ENCODE measurements around the gene TELO2.

Gene TELO2

DNA sequence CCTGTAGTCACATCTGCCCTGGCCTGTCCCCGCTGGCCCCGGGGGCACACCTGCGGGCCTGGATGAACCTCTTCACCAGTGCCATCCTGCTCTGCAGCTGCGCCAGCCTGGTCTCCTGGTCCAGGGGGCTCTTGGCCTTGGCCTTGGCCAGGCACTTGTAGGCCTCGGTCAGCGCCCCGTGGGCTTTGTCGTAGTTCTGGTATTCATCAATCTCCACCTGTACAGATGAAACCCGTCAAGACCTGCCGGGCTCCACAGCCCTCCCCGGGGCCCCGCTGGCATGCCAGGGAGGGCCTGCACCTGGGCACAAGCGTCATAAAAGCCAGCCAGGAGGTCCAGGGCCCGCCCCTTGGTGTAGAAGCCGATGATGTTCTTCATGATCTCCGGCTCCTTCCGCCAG lies 26.7 kb downstream of the TELO2 start:
- no peak for DNase-seq (ENCODE audit: low spot score)

GRCh38 chr16:1520461-1520860 lies 27.3 kb downstream of the TELO2 start:
- no peak for DNase-seq (ENCODE audit: low spot score)

GRCh38 chr16:1523581-1524245 lies 30.6 kb downstream of the TELO2 start:
- DNase-seq (ENCODE audit: low spot score), result no peak

DNA sequence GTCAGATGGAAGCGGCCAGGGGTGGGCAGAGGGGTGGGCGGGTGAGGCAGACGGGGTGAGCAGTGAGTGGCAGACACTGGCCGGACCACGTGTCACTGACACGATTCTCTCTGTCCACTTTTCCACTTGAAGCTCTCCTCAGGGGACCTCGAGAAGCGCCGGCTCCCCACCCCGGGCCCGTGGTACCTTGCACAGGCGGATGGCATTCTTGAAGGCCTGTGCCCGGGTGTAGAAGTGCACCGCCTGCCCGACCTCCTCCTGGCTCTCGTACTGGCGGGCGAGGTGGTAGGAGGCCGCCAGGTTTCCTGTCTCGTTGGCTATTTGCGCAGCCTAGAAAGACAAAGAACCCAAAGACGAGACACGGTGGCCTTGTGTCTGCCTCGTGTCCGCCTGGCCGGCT lies 31.2 kb downstream of the TELO2 start:
- DNase-seq (ENCODE audit: low spot score), result no peak

DNA sequence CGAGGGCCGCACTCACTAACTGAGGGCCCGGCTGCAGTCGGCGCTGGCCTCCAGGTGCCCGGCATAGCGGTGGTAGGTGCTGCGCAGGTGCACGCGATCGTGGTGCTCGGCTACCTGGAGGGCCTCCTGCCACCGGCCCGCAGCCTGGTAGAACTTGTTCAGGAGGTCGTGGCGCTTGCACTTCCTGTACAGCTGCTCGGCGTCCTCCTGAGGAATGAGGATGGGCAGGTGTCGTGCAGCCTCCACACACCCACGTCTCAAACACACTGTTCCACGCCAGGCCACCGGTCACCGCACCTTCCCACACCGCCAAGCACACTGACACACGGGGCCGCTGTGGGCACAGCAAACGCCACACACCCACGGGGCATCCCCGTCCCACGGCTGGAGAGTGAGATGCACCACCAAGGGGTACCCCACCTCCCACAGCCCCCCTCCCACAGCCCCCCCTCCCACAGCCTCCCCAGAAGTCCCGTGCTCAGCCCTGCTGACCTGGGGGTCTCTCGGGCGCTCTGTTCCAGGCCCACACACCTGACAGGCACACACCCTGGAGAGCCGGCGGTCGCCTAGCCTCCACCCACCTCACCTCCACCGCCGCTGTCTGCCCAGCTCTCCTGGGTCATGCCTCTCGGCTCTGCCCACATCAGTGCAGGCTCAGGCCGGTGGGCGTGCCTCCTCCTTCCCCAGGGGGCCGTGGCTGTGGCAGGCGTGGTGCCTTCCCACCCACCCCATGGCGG lies 32.9 kb downstream of the TELO2 start:
- DNase-seq (ENCODE audit: low spot score), result no peak

GRCh38 chr16:1526608-1527555 lies 33.7 kb downstream of the TELO2 start:
- DNase-seq (ENCODE audit: low spot score), result no peak

- DNase-seq (ENCODE audit: low spot score), result no peak
Observed at GRCh38 chr16:1527836-1528811, 35.0 kb downstream of the TELO2 start.

- DNase-seq (ENCODE audit: low spot score), result no peak
Observed at GRCh38 chr16:1528921-1529537, 35.9 kb downstream of the TELO2 start.

GRCh38 chr16:1530349-1530882 lies 37.3 kb downstream of the TELO2 start:
- DNase-seq (ENCODE audit: low spot score), result no peak

GRCh38 chr16:1530883-1531637 lies 37.9 kb downstream of the TELO2 start:
- DNase-seq (ENCODE audit: low spot score), result no peak

DNA sequence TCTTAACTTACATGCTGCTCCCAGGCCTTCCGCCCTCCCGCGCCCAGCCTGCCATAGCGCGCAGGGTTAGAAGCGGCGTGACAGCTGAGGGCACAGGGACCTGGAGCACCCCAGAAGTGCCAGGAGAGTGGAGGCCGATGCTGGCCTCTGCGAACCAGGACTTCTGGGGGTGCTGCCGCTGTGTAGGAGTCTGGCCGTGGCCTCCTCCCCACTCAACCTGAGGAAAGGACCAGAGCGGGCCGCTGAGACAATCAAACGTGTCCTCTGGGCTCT lies 38.4 kb downstream of the TELO2 start:
- DNase-seq (ENCODE audit: low spot score), result no peak

GRCh38 chr16:1532081-1532760 lies 39.1 kb downstream of the TELO2 start:
- DNase-seq (ENCODE audit: low spot score), result no peak

DNA sequence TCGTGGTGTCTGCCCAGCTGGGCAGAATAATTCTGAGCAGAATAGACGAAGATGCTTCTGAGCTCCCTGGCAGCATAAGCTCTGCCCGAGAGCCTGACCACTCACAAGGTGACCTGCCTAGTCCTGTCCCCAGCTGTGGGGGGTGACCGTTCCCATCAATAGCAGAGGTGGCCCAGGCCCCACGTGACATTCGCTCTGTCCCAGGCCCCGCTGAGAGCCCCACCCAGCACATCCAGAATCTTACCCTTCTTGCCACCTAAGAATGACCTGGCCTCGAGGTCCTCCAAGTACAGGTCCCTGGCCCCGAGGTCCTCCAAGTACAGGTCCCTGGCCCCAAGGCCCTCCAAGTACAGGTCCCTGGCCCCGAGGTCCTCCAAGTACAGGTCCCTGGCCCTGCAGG lies 39.6 kb downstream of the TELO2 start:
- no peak for DNase-seq (ENCODE audit: low spot score)

DNA sequence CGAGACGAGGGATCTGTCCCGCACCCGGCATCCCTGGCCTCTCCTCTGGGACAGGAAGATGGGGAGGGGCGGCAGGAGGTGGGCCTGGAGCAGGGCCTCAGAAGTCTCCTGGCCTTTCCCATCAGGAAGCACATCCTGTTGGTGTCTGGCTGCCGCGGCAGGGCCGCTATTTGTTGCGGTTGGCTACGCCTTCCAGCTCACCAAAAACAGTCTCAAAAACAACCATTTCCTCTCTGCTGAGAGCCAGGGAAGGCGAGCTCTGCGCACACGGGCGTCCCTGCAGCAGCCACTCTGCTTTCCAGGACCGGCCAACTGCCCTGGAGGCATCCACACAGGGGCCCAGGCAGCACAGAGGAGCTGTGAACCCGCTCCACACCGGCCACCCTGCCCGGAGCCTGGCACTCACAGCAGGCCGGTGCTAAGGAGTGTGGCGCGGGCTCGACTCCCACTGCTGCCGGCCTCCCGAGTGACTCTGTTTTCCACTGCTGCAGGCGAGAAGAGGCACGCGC lies 40.3 kb downstream of the TELO2 start, which contains the start of gene TMEM204:
TMEM204 (plus strand) TSS at position 224 of the 509 bp plus-strand sequence. CDS start 610 bp downstream, outside the sequence.
- DNase-seq (ENCODE audit: low spot score), result no peak

GRCh38 chr16:1534021-1535020 lies 41.2 kb downstream of the TELO2 start:
- DNase-seq (ENCODE audit: low spot score), result no peak

DNA sequence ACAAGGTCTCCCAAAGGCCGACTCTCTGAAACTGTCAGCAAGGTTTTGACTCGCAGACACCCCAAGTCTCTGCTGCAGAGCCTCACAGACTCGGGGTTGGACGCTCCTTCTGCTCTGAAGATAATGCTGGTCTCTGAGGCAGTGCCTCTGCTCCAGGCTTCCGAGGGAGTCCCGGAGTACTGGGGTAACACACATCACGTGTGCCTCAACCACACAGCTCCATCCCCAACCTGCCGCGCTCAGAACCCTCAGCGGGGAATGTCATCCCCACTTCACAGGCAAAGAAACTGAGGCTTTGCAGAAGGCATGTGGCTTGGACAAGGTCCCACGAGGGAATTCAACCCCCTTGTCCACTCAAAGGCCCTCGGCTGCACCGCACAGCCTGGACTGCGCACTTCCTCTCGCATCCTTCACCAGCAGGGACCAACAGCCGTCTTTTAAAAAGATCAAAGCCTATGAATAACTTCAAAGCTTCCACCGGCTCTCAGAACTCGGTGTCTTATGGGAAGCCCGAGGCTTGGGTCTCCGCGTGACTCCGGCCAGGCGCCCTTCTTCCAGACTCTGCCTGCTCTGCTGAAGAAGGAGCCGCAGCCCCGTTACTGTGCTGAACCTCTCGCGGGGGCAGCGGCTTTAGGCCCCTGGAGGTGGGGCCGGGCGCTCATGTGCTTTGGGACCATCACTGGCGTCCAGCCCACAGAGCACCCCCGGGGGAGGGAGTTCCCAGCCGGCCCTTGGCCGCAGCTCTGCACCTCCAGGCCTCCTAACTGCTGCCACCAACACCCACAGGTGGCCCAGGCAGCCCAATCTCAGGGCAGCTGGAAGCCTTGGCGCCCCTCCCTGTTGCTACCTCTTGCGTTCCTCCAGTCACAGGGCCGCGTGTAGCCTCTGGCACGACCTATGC lies 42.5 kb downstream of the TELO2 start:
- no peak for DNase-seq (ENCODE audit: low spot score)

DNA sequence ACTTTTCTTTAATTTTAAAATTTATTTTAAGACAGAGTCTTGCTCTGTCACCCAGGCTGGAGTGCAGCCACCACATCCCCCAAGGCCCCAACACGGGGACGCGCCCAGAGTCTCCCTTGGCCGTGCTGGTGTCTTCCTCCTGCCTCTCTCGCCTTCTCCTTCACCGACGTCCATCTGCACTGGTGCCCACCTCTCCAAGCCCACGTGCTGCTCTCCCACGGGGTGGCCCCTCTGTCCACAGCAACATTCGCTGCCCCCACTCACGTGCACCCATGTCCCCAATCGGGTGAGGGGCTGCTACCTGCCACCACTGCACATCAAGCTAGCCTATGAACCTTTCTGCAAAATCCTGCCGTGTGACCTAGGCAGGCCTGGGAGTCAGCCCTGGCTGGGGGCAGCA lies 43.4 kb downstream of the TELO2 start:
- no peak for DNase-seq (ENCODE audit: low spot score)

Measured in globus pallidus (tissue), 1 donor.